IPS-20b (cell line): ENCODE measurements around the gene KCNQ4.
A peak's percentile ranks its signal among the peaks of the same experiment; 100 is the strongest.

Experiments
- H3K27ac ChIP-seq: one replicate; pipeline ENCODE4 v1.5.1; 2013; ENCODE audit warnings: low read length
- H3K27me3 ChIP-seq: 2 replicates; pipeline ENCODE4 v1.6.1; 2013; ENCODE audit warnings: mild to moderate bottlenecking, low read length, inconsistent platforms; ENCODE audit not compliant: insufficient read depth
- H3K36me3 ChIP-seq: 2 replicates; pipeline ENCODE4 v1.6.1; 2013; ENCODE audit warnings: low read depth, mild to moderate bottlenecking, inconsistent platforms, low read length, moderate library complexity; ENCODE audit not compliant: insufficient read depth
- H3K4me1 ChIP-seq: 2 replicates; pipeline ENCODE4 v1.6.1; 2013; ENCODE audit warnings: mild to moderate bottlenecking, control low read depth, inconsistent platforms, low read length, moderate library complexity; ENCODE audit not compliant: insufficient read depth
- H3K4me3 ChIP-seq: 2 replicates; pipeline ENCODE4 v1.5.1; 2013; ENCODE audit warnings: mild to moderate bottlenecking, low read length, inconsistent platforms
- H3K9ac ChIP-seq: 2 replicates; pipeline ENCODE4 v1.6.1; 2013; ENCODE audit warnings: low read depth, mild to moderate bottlenecking, inconsistent platforms, low read length, moderate library complexity
- H3K9me3 ChIP-seq: 2 replicates; pipeline ENCODE4 v1.6.1; 2013; ENCODE audit warnings: mild to moderate bottlenecking, low read depth, low read length, inconsistent platforms; ENCODE audit not compliant: insufficient read depth

The KCNQ4 gene

DNA sequence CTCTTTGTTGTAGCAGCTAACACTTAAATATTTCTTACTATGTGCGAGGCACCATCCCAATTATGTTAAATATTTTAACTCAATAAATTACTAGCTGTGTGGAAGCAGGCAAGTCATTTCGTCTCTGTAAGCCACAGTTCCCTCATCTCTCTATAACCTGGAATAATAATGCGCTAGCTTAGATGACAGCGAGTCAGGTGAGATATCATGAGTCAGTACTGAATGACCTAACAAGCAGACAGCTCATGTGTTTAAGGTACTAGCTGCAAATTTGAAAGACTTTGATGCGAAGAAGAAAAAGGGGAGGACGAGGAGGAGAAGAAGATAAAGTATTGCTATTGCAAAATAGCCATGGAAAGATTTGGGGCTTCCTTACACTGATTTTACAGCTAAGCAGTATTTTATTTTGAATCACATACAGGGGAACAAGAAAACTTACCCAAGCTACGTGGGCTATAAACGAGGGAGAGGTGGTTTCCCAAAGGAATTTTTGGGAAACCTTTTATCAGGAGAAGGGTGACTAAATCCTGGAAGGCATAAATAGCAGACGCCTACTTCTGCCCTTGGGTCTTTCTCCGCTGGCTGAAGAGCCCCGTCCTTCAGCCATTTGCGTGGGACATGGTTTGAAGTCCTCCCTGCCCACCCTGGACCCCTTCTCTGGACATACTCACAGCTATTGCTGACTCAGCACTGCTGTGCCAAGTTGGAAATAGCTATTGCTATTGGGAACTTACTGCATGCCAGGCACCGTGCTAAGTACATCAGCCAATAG, 69.7 kb downstream of the KCNQ4 start:
- Histone ChIP-seq H3K27me3 (peaks cover 13% of the 10 kb centered on the region; the same call in 1 of the 2 replicates), H3K9ac (no peak overlapping the region), H3K27ac (no peak overlapping the region), H3K36me3 (no peaks in the 10 kb centered on the region), H3K4me1 (no peaks in the 10 kb centered on the region), H3K4me3 (no peak overlapping the region), H3K9me3 (no peaks in the 10 kb centered on the region)

DNA sequence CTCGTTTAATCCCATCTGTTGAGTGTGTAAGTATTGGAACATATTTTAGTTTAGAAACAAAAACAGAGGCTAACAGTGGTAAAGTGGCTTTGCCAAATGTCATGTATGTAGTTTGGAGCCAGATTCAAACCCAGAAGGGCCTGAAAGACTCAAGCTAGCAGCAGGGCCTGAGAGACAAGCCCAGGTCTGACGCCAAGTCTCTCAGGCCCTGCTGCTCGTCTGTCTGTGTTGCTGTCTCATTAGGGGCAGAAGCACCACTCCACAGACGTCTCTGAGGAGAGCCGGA, 70.2 kb downstream of the KCNQ4 start:
- Histone ChIP-seq H3K27me3 (peaks cover 19% of the 10 kb centered on the region), H3K4me1 (no peaks in the 10 kb centered on the region), H3K9ac (no peak overlapping the region), H3K9me3 (no peaks in the 10 kb centered on the region), H3K36me3 (no peaks in the 10 kb centered on the region), H3K27ac (no peak overlapping the region), H3K4me3 (no peak overlapping the region)

DNA sequence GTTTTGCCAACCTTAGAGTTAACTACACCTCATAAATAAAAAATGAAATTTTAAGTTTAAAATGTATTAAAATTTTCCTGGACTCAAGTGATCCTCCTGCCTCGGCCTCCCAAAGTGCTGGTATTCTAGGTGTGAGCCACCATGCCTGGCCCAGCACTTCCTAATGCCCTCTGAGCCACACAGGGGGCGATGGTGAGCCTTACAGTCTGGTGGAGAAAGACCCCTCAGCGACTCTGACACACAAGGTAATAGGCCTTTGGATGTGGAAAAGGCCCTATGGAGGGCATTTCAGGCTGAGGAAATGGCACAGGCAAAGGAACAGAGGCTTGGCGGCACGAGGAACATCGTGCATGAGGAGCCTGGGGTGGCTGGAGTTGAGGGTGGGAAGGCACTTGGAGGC, 71.9 kb downstream of the KCNQ4 start:
- Histone ChIP-seq H3K9me3 (no peaks in the 10 kb centered on the region), H3K36me3 (no peaks in the 10 kb centered on the region), H3K4me3 (no peak overlapping the region), H3K4me1 (no peaks in the 10 kb centered on the region; the same call in 1 of the 2 replicates), H3K27ac (no peak overlapping the region), H3K9ac (no peak overlapping the region), H3K27me3 (peaks cover 32% of the 10 kb centered on the region)

DNA sequence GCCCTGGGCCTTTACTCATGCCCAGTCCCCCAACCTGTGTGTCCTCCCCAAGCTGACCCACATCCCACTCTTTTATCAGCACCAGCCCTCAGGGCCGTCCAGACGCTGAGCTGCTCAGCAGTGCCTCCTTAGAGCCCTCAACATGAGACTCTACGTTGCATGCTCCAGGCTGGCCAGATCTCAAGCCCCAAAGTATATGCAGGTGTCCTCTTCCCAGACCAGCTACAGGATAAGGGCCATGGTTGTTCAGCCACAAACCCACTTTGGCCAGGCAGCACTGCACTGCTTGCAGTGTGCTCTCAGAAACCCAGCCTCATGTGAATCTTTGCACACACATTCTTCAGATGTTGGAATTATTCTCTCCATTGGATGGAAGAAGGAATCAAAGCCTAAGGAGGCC, 72.5 kb downstream of the KCNQ4 start:
- Histone ChIP-seq H3K9me3 (no peaks in the 10 kb centered on the region), H3K27me3 (peaks cover 34% of the 10 kb centered on the region), H3K36me3 (no peaks in the 10 kb centered on the region), H3K27ac (no peak overlapping the region), H3K9ac (no peak overlapping the region), H3K4me1 (peaks cover 4% of the 10 kb centered on the region; the same call in 1 of the 2 replicates), H3K4me3 (no peak overlapping the region)

DNA sequence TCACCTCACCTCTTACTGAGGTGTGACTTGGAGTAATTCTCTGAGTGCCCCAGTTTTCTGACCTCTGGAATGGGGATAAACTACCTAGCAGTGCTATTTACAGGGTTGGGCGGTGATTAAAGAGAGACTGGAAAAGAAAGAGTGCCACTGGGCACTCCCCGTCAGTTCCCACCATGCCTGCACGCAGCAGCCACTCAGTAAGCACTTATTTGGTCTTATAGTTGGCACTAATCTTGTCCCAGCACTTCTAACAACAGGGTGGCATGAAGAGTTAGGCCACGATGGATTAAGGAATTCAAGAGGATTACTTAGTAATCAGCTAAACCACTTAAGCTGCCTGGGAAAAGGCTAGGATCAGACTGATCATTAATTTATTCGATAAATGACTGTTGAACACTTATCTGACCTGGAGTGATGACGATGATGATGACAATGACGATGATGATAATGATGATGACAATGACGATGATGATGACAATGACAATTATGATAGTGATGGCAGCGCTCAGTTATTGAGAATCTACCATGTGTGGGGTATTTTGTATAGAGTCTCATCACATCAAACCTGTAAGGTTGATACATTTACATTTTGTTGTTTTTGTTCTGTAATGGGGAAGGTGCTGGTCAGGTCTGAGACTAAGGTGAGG, 73.2 kb downstream of the KCNQ4 start:
- H3K36me3 ChIP-seq: no peaks in the 10 kb centered on the region
- peaks cover 38% of the 10 kb centered on the region for H3K27me3 ChIP-seq
- peaks cover 4% of the 10 kb centered on the region; the same call in 1 of the 2 replicates for H3K4me1 ChIP-seq
- H3K4me3 ChIP-seq: no peak overlapping the region
- no peak overlapping the region for H3K9ac ChIP-seq
- H3K27ac ChIP-seq: no peak overlapping the region
- no peaks in the 10 kb centered on the region for H3K9me3 ChIP-seq

DNA sequence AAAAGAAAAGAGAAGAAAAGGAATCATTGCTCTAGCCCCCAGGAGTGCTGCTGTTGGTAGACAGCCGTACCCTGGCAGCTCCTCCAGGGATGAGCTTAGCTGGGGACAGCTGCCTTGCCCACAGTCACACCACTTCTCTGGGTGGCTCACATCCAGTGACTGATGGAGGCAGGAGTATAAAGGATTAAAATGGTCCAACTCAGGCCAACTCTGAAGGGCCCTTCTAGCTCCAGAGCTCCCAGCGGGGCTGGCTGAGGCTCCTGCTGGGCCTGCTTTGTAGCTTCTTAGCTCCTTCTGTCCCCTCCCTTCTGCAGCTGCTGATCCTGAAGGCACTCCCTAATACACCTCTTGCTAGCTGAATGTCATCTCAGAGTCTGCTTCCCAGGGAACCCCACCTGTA, 74.2 kb downstream of the KCNQ4 start:
- no peak overlapping the region for H3K27ac ChIP-seq
- no peak overlapping the region for H3K9ac ChIP-seq
- peaks cover 4% of the 10 kb centered on the region; the same call in 1 of the 2 replicates for H3K4me1 ChIP-seq
- H3K9me3 ChIP-seq: no peaks in the 10 kb centered on the region
- peaks cover 38% of the 10 kb centered on the region for H3K27me3 ChIP-seq
- H3K4me3 ChIP-seq: no peak overlapping the region
- no peaks in the 10 kb centered on the region for H3K36me3 ChIP-seq

DNA sequence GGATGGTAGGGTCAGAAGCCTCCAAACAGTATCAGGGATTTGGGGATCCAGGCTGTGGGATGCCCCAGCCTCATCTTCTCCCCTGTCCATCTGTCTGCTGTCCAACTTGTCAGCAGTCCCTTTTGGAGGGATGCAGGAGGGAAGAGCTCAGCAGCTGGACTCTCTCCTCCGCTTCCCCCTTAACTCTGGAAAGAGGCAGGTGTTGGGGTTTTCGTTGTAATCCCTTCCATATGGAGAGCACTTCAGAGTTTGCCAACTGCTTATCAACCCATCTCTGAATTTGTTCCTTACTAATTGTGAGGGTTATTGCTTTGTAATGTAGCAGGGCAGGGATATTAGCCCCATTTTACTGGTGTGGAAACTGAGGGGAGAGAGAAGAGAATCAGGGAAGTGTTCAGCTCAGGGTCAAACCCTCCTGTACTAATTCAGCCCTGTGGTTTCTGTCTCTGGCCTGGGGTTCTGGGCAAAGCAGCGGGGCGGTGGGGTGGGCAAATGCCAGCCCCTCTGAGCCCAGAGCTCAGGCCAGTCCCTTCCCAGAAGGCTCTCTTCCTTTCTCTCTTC, 75.3 kb downstream of the KCNQ4 start:
- no peak overlapping the region for H3K27ac ChIP-seq
- peaks cover 7% of the 10 kb centered on the region; the same call in 1 of the 2 replicates for H3K4me1 ChIP-seq
- no peak overlapping the region for H3K4me3 ChIP-seq
- H3K9ac ChIP-seq: no peak overlapping the region
- no peaks in the 10 kb centered on the region for H3K36me3 ChIP-seq
- no peaks in the 10 kb centered on the region for H3K9me3 ChIP-seq
- peaks cover 38% of the 10 kb centered on the region for H3K27me3 ChIP-seq

DNA sequence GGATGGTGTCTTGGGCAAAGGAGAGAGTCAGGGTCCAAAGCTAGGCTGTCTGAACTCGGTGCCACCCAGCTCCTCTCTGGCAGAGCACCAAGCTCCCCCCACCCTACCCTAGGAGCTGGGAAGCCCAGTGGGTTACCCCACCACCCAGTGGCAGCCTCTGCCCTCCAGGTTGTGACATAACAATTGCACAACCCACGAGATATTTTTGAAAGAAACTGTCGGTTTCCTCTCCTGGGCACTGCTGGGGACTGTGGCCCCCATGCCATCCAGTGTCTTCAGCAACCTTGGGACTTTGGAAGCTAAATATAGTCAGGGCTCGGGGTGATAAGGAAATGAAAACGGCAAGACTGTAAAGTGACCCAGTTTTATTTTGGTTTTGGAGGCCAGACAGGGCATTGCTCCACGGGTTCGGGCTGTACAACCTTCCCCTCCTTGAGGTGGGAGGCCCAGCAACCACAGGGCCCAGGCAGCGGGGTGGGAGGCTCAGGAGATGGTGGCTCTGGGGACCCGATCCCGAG, 77.2 kb downstream of the KCNQ4 start:
- Histone ChIP-seq H3K9ac (peak overlapping the region; percentile 72), H3K27ac (no peak overlapping the region), H3K9me3 (no peaks in the 10 kb centered on the region), H3K36me3 (no peaks in the 10 kb centered on the region), H3K4me1 (peaks cover 7% of the 10 kb centered on the region; the same call in 1 of the 2 replicates), H3K27me3 (peaks cover 38% of the 10 kb centered on the region), H3K4me3 (peak overlapping the region; percentile 64)

DNA sequence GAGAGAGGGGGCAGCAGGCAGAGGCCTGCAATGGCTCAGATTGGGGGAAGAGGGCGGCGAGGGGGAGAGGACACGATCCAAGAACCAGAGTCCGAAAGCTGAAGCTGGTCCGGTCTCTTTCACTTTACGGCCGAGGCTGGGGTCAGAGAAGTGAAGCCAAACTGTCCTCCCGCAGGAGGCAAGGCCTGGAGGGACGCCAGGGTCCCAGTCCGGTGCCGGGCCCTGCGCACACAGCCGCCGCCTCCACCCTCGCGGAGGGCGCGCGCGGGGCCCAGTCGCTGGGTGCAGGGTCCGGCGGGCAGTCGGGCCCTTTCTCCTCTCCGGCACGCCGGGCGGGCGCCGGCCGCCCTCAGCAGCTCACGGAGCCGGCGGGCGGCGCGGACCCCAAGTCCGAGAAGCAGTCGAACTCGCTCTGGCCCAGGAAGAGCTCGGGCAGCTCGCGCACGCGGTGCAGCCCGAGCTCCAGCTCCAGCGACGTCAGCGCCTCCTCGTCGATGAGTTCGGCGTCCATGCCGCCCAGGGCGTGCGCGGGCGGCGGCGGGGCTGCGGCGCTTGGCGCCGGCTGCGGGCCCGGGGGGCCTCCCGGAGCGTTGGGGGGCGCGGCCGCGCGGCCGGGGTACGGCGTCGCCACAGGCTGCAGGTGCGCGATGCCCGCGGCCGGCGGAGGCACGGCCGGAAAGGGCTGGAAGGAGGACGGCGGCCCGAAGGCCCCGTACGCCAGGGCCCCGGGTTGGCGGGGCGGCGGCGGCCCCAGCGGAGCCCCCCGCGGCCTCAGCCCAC, 77.8 kb downstream of the KCNQ4 start:
- Histone ChIP-seq H3K27ac (no peak overlapping the region), H3K9ac (peak overlapping the region; percentile 72), H3K4me1 (peaks cover 7% of the 10 kb centered on the region; the same call in 1 of the 2 replicates), H3K9me3 (no peaks in the 10 kb centered on the region), H3K27me3 (peaks cover 38% of the 10 kb centered on the region), H3K4me3 (peak overlapping the region; percentile 64), H3K36me3 (no peaks in the 10 kb centered on the region)

DNA sequence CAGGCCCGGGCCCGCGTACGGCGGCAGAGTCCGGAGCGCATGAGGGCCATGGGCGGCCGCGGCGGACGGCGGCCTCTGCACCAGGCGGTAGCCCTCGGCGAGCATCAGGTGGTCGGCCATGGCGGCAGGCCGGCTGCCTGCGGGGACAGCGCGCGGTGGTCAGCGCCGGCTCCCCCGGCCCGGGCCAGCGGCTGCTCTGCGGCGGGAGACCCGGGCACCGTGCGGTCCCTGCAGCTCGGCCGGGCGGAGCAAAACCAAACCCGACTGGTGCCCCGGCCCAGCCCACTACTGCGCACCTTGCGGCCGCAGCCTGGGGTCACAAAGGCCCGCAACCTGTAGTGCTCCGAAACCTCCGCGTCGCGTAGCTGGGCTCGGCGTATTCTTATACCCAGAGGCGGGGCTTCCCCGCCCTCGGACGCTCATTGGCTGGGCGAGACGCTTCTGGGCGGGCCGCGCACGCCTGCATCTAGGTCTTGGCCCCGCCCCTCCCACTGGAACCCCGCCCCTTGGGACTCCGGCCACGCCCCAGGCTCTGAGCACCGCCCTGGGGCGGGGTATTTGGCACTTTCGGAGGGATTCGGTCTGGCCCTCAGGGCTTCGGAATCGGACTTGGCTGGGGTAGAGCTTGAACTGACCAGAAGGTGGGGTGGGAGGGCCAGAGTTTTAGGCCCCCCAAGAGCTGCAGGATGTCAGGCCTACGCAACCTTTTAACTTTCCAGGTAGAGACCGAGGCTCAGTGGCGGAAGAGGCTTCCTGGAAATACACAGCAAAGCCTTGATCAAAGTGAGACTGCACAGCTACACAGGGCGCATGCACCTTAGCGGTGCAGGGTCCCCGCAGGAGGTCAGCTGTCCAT, 78.6 kb downstream of the KCNQ4 start, which contains the start of gene CITED4:
TSS of gene CITED4 (minus strand) at position 356 of the 856 bp plus-strand sequence. CDS start at position 120, 236 bp downstream.
- Histone ChIP-seq H3K9me3 (no peaks in the 10 kb centered on the region), H3K9ac (peak within 1 kb of the TSS; percentile 72), H3K27me3 (peaks cover 38% of the 10 kb centered on the region), H3K27ac (no peak within 1 kb of the TSS), H3K4me1 (peaks cover 7% of the 10 kb centered on the region; the same call in 1 of the 2 replicates), H3K4me3 (peak within 1 kb of the TSS; percentile 64), H3K36me3 (no peaks in the 10 kb centered on the region)
